Vagina (tissue), 2 donors: Measurements from ENCODE around the gene FXYD6.

Source experiments
- POLR2A ChIP-seq, 2 donors: fragments of 450-650 bp; IDR thresholded peaks; one replicate each; pipeline ENCODE4 v1.6.1; 2017; ENCODE audit warnings: antibody characterized with exemption in 2 of 2, mild to moderate bottlenecking in 2 of 2, moderate library complexity in 2 of 2
- POLR2AphosphoS5 ChIP-seq, 2 donors: sonication (generic); formaldehyde crosslinking; IDR thresholded peaks; one replicate each; pipeline ENCODE4 v1.9.0; 2017; ENCODE audit warnings: antibody characterized with exemption in 2 of 2, mild to moderate bottlenecking in 2 of 2, low read depth in 1 of 2; ENCODE audit not compliant: insufficient read depth in 1 of 2
- TF ChIP-seq, protein P1 (sequence below), 3 experiments: fragments of 450-650 bp in 2 of 3; fragments of 200-600 bp in 1 of 3; sonication (generic) in 1 of 3; IDR thresholded peaks; one replicate each; pipeline ENCODE4 v1.5.1; 2017 to 2019; ENCODE audit warnings: antibody characterized with exemption in 3 of 3, mild to moderate bottlenecking in 2 of 3, moderate library complexity in 2 of 3

DNA sequence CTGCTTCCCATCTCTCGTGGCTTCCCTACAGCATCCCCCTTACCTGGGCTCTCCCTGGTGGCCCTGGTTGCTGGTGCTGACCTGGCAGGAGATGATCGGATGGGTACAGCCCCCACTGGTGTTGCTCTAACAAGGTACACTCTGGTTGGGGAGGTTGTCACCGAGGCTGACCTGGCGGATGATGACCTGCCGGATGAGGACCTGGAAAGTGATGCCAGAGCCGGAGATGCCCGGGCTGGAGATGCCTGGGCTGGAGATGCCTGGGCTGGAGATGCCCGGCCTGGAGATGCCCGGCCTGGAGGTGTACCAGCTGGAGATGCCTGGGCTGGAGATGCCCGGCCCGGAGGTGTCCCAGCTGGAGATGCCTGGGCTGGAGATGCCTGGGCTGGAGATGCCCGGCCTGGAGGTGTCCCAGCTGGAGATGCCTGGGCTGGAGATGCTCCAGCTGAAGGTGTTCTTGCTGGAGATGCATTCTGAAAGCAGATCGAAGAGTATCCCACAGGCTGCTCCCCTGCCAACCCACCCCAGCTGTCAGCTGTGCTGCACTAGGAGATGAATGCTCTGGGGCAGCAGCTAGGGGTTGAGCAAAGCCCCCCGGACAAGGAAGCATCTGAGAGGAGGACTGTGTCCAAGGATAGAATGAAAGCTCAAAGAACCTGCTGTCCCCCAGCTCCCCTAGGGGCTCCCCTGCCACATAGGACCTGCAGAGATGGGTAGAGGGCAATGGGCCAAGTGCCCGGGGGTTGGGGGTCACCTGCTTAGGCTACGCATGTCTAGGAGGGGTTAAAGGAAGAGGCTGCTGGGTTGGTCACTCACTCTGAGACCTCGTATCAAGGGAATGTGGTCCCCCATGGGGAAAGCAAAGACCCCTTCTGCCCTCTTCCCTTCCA, 42.2 kb upstream of the FXYD6 start:
- TF ChIP-seq, protein P1, sequence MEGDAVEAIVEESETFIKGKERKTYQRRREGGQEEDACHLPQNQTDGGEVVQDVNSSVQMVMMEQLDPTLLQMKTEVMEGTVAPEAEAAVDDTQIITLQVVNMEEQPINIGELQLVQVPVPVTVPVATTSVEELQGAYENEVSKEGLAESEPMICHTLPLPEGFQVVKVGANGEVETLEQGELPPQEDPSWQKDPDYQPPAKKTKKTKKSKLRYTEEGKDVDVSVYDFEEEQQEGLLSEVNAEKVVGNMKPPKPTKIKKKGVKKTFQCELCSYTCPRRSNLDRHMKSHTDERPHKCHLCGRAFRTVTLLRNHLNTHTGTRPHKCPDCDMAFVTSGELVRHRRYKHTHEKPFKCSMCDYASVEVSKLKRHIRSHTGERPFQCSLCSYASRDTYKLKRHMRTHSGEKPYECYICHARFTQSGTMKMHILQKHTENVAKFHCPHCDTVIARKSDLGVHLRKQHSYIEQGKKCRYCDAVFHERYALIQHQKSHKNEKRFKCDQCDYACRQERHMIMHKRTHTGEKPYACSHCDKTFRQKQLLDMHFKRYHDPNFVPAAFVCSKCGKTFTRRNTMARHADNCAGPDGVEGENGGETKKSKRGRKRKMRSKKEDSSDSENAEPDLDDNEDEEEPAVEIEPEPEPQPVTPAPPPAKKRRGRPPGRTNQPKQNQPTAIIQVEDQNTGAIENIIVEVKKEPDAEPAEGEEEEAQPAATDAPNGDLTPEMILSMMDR (IDR thresholded peaks at IDR 0.05) = no peak
- TF ChIP-seq POLR2A (IDR thresholded peaks at IDR 0.05) (no peak), POLR2AphosphoS5 (IDR thresholded peaks at IDR 0.05; ENCODE audit: insufficient read depth in 1 of 2, low read depth in 1 of 2) (no peak)
